Measurements from ENCODE around the gene GRIN2A.

DNA sequence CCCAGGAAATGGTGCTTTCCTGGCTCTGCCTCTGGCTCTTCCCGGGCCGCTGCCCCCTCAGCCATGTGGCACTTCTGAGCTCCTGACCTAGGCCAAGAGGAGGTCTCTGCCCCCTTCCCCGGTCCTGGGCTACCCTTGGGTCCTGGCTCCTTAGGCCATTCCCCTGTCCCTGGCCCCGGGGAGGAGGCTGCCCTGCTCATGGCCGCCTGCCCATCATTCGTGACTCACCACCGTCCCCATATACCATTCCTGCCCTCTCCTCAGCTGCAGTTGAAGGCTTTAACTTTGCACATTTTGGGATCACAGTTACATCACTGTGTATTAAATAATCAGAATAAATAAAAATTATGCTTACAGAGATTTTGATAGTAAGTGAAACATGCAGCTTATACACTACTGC lies 69.0 kb downstream of the GRIN2A start:
- TF ChIP-seq EZH2 (IDR thresholded peaks at IDR 0.05; ENCODE audit: insufficient read depth, poor library complexity, severe bottlenecking) (no peak), EZH2phosphoT487 (IDR thresholded peaks at IDR 0.05; ENCODE audit: insufficient read depth, low read depth) (no peak)

All from GM23248 (cell line).